GM10266 (cell line): ENCODE results near the gene MCTP1.

Source experiments
- DNase-seq: peaks from one replicate; pipeline ENCODE4 v3.0.0; 2012; ENCODE audit errors: extremely low spot score
- CTCF ChIP-seq: IDR thresholded peaks from 2 replicates; pipeline ENCODE4 v1.5.1; 2012; ENCODE audit warnings: mild to moderate bottlenecking, low read depth; ENCODE audit not compliant: control insufficient read depth, insufficient read depth; ENCODE audit errors: missing control alignments

Gene MCTP1

DNA sequence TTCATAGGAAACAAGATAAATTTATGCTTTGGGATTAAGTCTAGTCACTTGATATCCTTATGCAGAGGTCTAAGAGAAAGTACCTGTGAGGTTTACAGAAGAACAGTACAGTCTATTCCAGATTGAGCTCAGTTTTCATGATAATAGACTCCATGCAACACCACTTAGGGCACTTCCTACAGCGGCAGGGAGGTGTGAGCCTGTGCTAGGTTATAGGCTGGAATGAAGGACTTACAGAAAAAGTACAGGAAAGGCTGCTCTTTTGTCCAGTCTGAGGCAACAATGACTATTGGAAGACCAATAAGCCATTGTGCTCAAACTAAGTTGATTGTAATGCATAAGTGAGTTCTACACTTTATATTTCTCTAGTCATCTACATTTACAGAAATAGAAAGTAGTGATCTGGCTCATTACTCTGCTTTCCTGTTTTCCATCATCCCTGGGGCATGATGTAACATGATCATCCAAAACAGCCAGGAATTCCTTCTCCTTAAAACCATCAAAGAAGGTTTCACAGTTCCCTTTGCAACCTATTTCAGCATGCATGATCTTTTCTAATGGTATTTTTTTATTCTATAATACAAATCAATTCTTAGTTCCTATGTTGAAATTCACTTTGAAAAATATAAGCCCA, 343.7 kb downstream of the MCTP1 start:
- DNase-seq, result no peak
- no peak for TF ChIP-seq CTCF

- DNase-seq, result no peak
- no peak for TF ChIP-seq CTCF
Measured at GRCh38 chr5:94932259-94932658, 352.6 kb downstream of the MCTP1 start.

- TF ChIP-seq CTCF, result no peak
- DNase-seq, result no peak
Measured at GRCh38 chr5:94928891-94929290, 356.0 kb downstream of the MCTP1 start.

- no peak for DNase-seq
- no peak for TF ChIP-seq CTCF
Measured at GRCh38 chr5:94920570-94920969, 364.3 kb downstream of the MCTP1 start.

DNA sequence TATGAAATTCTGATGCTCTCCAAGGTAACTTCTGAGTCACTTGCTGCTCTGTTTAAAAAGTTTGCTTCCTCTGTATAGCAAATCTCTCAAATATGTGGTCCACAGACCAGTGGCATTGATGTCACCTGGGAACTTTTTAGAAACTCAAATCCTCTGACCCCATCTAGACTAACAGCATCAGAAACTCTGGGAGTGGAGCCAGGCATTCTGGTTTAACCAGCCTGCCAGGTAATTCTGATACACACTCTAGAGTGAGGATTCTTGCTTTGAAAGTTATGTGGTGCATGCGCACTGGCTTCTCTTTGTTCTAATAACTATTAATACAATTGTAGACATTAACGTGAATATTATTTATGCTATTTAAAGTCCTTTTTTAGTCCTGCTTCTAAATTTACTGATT, 368.3 kb downstream of the MCTP1 start:
- no peak for TF ChIP-seq CTCF

GRCh38 chr5:94911276-94911675, 373.6 kb downstream of the MCTP1 start:
- TF ChIP-seq CTCF, result no peak
- no peak for DNase-seq

More for the DNA sequence above, 368.3 kb downstream of the MCTP1 start:
- DNase-seq, result no peak

GRCh38 chr5:94910721-94911120, 374.2 kb downstream of the MCTP1 start:
- TF ChIP-seq CTCF, result no peak
- DNase-seq, result no peak
